Transverse colon (tissue), 4 donors: ENCODE measurements around the gene ARHGEF40. TPM values are rescaled to one million over a fixed set of nuclear protein-coding genes. Genes with fewer than 3 reads are reported as not detected.

Experiments
- DNase-seq: peaks from one replicate; pipeline ENCODE4 v3.0.0-alpha.2; 2019
- H3K27ac ChIP-seq, 4 donors: fragments of 200-600 bp; sonication (generic); 2 replicates each; pipeline ENCODE4 v1.5.1; 2016 to 2018; ENCODE audit warnings: inconsistent platforms in 4 of 4
- H3K27me3 ChIP-seq: fragments of 200-600 bp; sonication (generic); 2 replicates; pipeline ENCODE4 v1.5.1; 2017; ENCODE audit warnings: inconsistent platforms
- H3K36me3 ChIP-seq, 4 donors: fragments of 200-600 bp; sonication (generic); 2 replicates each; pipeline ENCODE4 v1.5.1; 2017 to 2019; ENCODE audit warnings: inconsistent platforms in 4 of 4
- H3K4me1 ChIP-seq, 4 donors: fragments of 200-600 bp; sonication (generic); 2 replicates each; pipeline ENCODE4 v1.5.1; 2017 to 2020; ENCODE audit warnings: inconsistent platforms in 4 of 4
- H3K4me3 ChIP-seq, 4 donors: fragments of 200-600 bp; sonication (generic); 1 replicate in 1 of 4; 2 replicates in 3 of 4; pipeline versions ENCODE4 v1.5.1 to v1.6.1; 2017 to 2019; ENCODE audit warnings: inconsistent platforms in 4 of 4
- H3K9me3 ChIP-seq, 2 donors: fragments of 200-600 bp; sonication (generic); 2 replicates each; pipeline ENCODE4 v1.5.1; 2017 to 2019; ENCODE audit warnings: inconsistent platforms in 2 of 2
- CTCF ChIP-seq, 5 experiments: fragments of 200-600 bp in 3 of 5; fragments of 450-650 bp in 2 of 5; sonication (generic) in 3 of 5; IDR thresholded peaks; 1 replicate in 2 of 5; 2 replicates in 3 of 5; pipeline ENCODE4 v1.5.1; 2016 to 2017; ENCODE audit warnings: antibody characterized with exemption in 5 of 5, inconsistent platforms in 3 of 5, mild to moderate bottlenecking in 2 of 5, moderate library complexity in 1 of 5
- EP300 ChIP-seq: sonication (generic); formaldehyde crosslinking; IDR thresholded peaks from one replicate; pipeline ENCODE4 v1.6.1; 2017; ENCODE audit warnings: antibody characterized with exemption, low read depth
- POLR2A ChIP-seq: fragments of 450-650 bp; IDR thresholded peaks from one replicate; pipeline ENCODE4 v1.6.1; 2016; ENCODE audit warnings: antibody characterized with exemption, mild to moderate bottlenecking, moderate library complexity
- POLR2AphosphoS5 ChIP-seq, 3 donors: sonication (generic); formaldehyde crosslinking; IDR thresholded peaks; one replicate each; pipeline ENCODE4 v1.6.1; 2016; ENCODE audit warnings: antibody characterized with exemption in 3 of 3
- WGBS, 2 donors: methylation state at CpG; one replicate each; pipeline ENCODE4 v1.1.5; 2018; ENCODE audit warnings: low coverage in 1 of 2; 5-methylcytosine and 5-hydroxymethylcytosine counted together
- in situ Hi-C, 4 donors: fragments of 200-750 bp; cut with MboI; loops; one replicate each; pipeline versions ENCODE4 v1.15.0 to v1.15.1; 2017; ENCODE audit warnings: low sequenced_read_pairs in 3 of 4, low pct_ligation_motif_present in 1 of 4, low pct_unique_long_range_greater_than_20kb in 1 of 4
- intact Hi-C: fragments of 100-400 bp; cut with DNase I; formaldehyde crosslinking; loops from one replicate; pipeline ENCODE4 v1.15.1; 2023; ENCODE audit warnings: low total_unique reads
- total RNA-seq, 4 donors: library from RNA; depleted of rRNA; stranded (reverse); fragments of >200 nt; gene quantifications; one replicate each; pipeline ENCODE4 v1.1.0, GENCODE V29; 2016

The ARHGEF40 gene
- total RNA-seq, 4 donors from 2014 or later: 55.6 to 138 (median 62.2) TPM

- Histone ChIP-seq H3K9me3 (no peaks in the 10 kb centered on the region), H3K4me1 (peaks cover 20 to 44% (median 28%) of the 10 kb centered on the region in 4 donors), H3K27me3 (no peaks in the 10 kb centered on the region), H3K36me3 (peaks cover 0 to 9% (median 4%) of the 10 kb centered on the region in 4 donors), H3K4me3 (no peak overlapping the region), H3K27ac (peak overlapping the region; percentile 92 to 96 (median 92))
- WGBS, 2 donors: 61% methylated on average over 9 of the region's 9 CpGs; no CpG with 5 or more reads in 1 of the 2 donors
- intact Hi-C loops: no loop called here
- in situ Hi-C loops: no loop called here
- peak; percentile 68 for DNase-seq
- peak in 1 of 3 donors; percentile 43 for TF ChIP-seq POLR2AphosphoS5 (IDR thresholded peaks at IDR 0.05)
- TF ChIP-seq POLR2A: peak; percentile 10
- no peak for TF ChIP-seq EP300
Measured at GRCh38 chr14:21072781-21073339, 2.8 kb downstream of the ARHGEF40 start.

GRCh38 chr14:21073921-21074320 is 3.8 kb downstream of the ARHGEF40 start:
- 97% methylated on average over 9 of the region's 9 CpGs; no CpG with 5 or more reads in 1 of the 2 donors for WGBS, 2 donors
- Histone ChIP-seq H3K4me3 (no peak overlapping the region), H3K27me3 (no peaks in the 10 kb centered on the region), H3K36me3 (peaks cover 0 to 15% (median 7%) of the 10 kb centered on the region in 4 donors), H3K4me1 (peaks cover 16 to 36% (median 22%) of the 10 kb centered on the region in 4 donors), H3K27ac (no peak overlapping the region), H3K9me3 (no peaks in the 10 kb centered on the region)
- intact Hi-C loops (no loop called here), in situ Hi-C loops (no loop called here)
- TF ChIP-seq EP300: no peak
- TF ChIP-seq POLR2A: no peak
- no peak for TF ChIP-seq CTCF (IDR thresholded peaks at IDR 0.05)
- TF ChIP-seq POLR2AphosphoS5 (IDR thresholded peaks at IDR 0.05): no peak
- no peak for DNase-seq

- in situ Hi-C loops: no loop called here
- WGBS, 2 donors: 83% methylated on average over 20 of the region's 26 CpGs; no CpG with 5 or more reads in 1 of the 2 donors
- DNase-seq: no peak
- no peak for TF ChIP-seq EP300
- TF ChIP-seq POLR2A: no peak
- no peak for TF ChIP-seq CTCF (IDR thresholded peaks at IDR 0.05)
- TF ChIP-seq POLR2AphosphoS5 (IDR thresholded peaks at IDR 0.05): no peak
- Histone ChIP-seq H3K36me3 (peaks cover 0 to 21% (median 10%) of the 10 kb centered on the region in 4 donors), H3K4me1 (peaks cover 8 to 29% (median 17%) of the 10 kb centered on the region in 4 donors), H3K4me3 (no peak overlapping the region), H3K9me3 (no peaks in the 10 kb centered on the region), H3K27me3 (no peaks in the 10 kb centered on the region), H3K27ac (no peak overlapping the region)
- intact Hi-C loops: no loop called here
Measured at GRCh38 chr14:21074398-21075272, 4.5 kb downstream of the ARHGEF40 start.

- no peak for TF ChIP-seq EP300
- TF ChIP-seq CTCF (IDR thresholded peaks at IDR 0.05): no peak
- no peak for TF ChIP-seq POLR2A
- TF ChIP-seq POLR2AphosphoS5 (IDR thresholded peaks at IDR 0.05): no peak
- H3K27me3 ChIP-seq: no peaks in the 10 kb centered on the region
- no peak for DNase-seq
- in situ Hi-C loops: no loop called here
- no peak overlapping the region for H3K4me3 ChIP-seq
- no peak overlapping the region for H3K27ac ChIP-seq
- intact Hi-C loops: no loop called here
- H3K9me3 ChIP-seq: no peaks in the 10 kb centered on the region
- WGBS, 2 donors: 85% methylated on average over 6 to 9 of the region's 9 CpGs
- H3K36me3 ChIP-seq: peaks cover 0 to 31% (median 14%) of the 10 kb centered on the region in 4 donors
- peaks cover 6 to 22% (median 15%) of the 10 kb centered on the region in 4 donors for H3K4me1 ChIP-seq
Measured at GRCh38 chr14:21075719-21076437, 5.8 kb downstream of the ARHGEF40 start.
